Endothelial cell of umbilical vein (primary cell): ENCODE measurements around the gene CLSTN2.

Source experiments
- CTCF ChIP-seq, 2 donors: IDR thresholded peaks; 1 replicate in 1 of 2; 2 replicates in 1 of 2; pipeline ENCODE4 v1.5.1; 2011; ENCODE audit warnings: low read length in 2 of 2, mild to moderate bottlenecking in 2 of 2, moderate library complexity in 2 of 2, control low read depth in 1 of 2, inconsistent platforms in 1 of 2, low read depth in 1 of 2; ENCODE audit not compliant: insufficient read depth in 1 of 2; ENCODE audit errors: extremely low read depth in 1 of 2
- JUN ChIP-seq: IDR thresholded peaks from 2 replicates; pipeline ENCODE4 v1.6.1; 2011; ENCODE audit warnings: borderline replicate concordance, low read depth; ENCODE audit not compliant: insufficient read length, insufficient read depth

- TF ChIP-seq JUN (no peak), CTCF (IDR thresholded peaks at IDR 0.05; ENCODE audit: extremely low read depth in 1 of 2, insufficient read depth in 1 of 2, low read depth in 1 of 2, low read length in 2 of 2) (no peak)
Observed at GRCh38 chr3:140527156-140527555, 592.2 kb downstream of the CLSTN2 start.
